Umbilical cord (tissue), 2 donors: ENCODE measurements around the gene ZNF750. TPM values are rescaled to one million over a fixed set of nuclear protein-coding genes. Genes with fewer than 3 reads are reported as not detected.
A peak's percentile ranks its signal among the peaks of the same experiment; 100 is the strongest.

Experiments
- DNase-seq: peaks from one replicate; pipeline ENCODE4 v3.0.0-alpha.2; 2015; ENCODE audit warnings: low spot score
- total RNA-seq: library from RNA; depleted of rRNA; stranded (reverse); fragments of >200 nt; gene quantifications from one replicate; pipeline ENCODE4 v1.2.3, GENCODE V29; 2014; ENCODE audit warnings: low replicate concordance; ENCODE audit not compliant: insufficient read depth

Gene ZNF750
- total RNA-seq, 1 donor from 2014 or later, result 2.4 TPM

- no peak for DNase-seq
Observed at GRCh38 chr17:82872591-82873520, 33.0 kb upstream of the ZNF750 start.

- DNase-seq, result no peak
Observed at GRCh38 chr17:82871776-82872561, 32.1 kb upstream of the ZNF750 start.

GRCh38 chr17:82871056-82871775, 31.4 kb upstream of the ZNF750 start:
- no peak for DNase-seq

- DNase-seq, result no peak
Observed at GRCh38 chr17:82870541-82870940, 30.7 kb upstream of the ZNF750 start.

GRCh38 chr17:82870091-82870491, 30.3 kb upstream of the ZNF750 start:
- no peak for DNase-seq

- no peak for DNase-seq
Observed at GRCh38 chr17:82869536-82869935, 29.7 kb upstream of the ZNF750 start.

- no peak for DNase-seq
Observed at GRCh38 chr17:82868715-82869131, 28.9 kb upstream of the ZNF750 start.

- DNase-seq, result no peak
Observed at GRCh38 chr17:82867763-82868325, 28.0 kb upstream of the ZNF750 start.

- DNase-seq, result peak; percentile 53
Observed at GRCh38 chr17:82866590-82867191, 26.9 kb upstream of the ZNF750 start.

GRCh38 chr17:82865774-82866395, 26.1 kb upstream of the ZNF750 start:
- DNase-seq, result no peak

GRCh38 chr17:82865274-82865673, 25.5 kb upstream of the ZNF750 start:
- no peak for DNase-seq

GRCh38 chr17:82864713-82865248, 25.0 kb upstream of the ZNF750 start:
- DNase-seq, result no peak

GRCh38 chr17:82863941-82864712, 24.3 kb upstream of the ZNF750 start:
- peak; percentile 73 for DNase-seq

- DNase-seq, result no peak
Observed at GRCh38 chr17:82863383-82863940, 23.6 kb upstream of the ZNF750 start.

- no peak for DNase-seq
Observed at GRCh38 chr17:82862737-82863382, 23.0 kb upstream of the ZNF750 start.

- DNase-seq, result no peak
Observed at GRCh38 chr17:82862191-82862590, 22.4 kb upstream of the ZNF750 start.

- no peak for DNase-seq
Observed at GRCh38 chr17:82861393-82861775, 21.6 kb upstream of the ZNF750 start.

- DNase-seq, result no peak
Observed at GRCh38 chr17:82860606-82861392, 21.0 kb upstream of the ZNF750 start.
